Fibroblast of skin of back (primary cell): Measurements from ENCODE around the gene RASSF6.
"Not testable (repeated sequence)": the region's sequence is repeated elsewhere in the genome, so short reads cannot be mapped to it uniquely, and the experiment has no call there.

Experiments
- DNase-seq: peaks from one replicate; pipeline ENCODE4 v3.0.0-alpha.2; 2013

Gene RASSF6

DNA sequence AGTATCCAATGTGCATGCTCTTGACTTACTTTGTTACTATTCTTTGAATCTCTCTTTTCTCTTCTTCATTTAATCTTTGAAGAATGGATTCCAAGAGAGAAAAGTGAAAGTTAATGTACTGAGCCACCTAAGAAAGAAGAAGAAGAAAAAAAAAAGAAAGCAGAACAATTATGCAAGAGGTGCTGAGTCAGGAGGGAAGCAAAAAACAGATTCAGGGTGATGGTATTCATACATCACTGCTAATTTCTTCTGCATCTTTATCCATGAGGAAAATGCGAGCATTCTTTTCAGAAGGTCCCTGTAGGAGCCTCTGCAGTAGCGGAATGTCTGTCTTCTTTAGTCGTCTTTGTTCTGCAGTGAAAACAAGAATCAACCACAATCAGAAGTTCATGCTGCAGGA is 43.9 kb downstream of the RASSF6 start:
- DNase-seq: no peak

DNA sequence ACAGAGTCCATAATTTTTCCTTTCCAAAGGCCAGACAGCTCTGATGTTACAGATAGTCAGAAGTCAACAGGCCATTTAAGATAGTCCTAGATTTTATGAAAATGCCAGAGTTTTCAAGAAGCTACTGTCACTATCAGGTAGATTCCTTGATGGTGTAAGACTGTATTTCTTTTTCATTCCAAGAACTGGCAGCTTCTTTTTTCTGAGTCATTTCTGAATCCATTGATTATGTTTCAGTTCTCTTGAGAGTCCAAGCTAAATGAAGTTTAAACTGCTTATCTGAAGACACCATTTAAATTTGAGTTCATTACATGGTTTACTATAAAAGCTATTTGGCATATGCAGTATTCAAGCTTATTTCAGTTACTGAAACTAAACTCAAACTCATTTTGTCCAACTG is 44.6 kb downstream of the RASSF6 start:
- DNase-seq: no peak

DNA sequence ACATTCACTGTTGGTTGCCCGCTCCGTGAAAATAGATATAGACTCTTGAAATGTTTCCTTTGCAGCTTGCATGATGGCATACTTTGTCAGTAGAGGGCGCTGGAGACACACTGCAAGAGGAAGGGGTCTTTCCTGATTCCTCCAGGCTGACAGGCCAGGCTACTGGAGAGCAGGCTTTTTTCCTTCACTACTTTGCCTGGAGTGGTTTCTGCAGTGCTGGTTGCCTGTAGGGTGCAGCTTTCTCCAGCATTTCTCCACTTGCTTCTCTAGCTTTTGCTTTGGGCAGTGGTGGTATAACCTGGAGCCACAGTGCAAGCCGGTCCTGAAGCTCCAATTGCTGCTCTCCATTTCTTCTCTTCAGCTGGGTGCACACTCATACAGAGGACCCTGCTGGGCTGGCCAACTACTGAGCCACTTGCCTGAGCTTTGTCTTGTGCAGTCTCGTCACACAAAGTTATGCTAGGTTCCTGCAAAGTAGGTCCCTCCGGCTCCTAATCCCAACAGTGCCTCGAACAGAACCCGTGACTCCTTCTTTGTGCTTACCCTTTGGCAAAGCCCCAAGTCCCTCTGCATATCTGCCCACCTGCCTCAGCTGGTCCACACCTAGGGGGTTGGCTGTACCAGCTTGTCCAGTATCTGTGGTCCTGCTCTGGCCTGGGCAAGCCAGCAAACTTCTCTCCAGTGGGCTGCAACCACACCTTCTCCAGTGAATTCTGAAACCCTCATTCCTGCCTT is 46.3 kb downstream of the RASSF6 start:
- peak; percentile 70 for DNase-seq

DNA sequence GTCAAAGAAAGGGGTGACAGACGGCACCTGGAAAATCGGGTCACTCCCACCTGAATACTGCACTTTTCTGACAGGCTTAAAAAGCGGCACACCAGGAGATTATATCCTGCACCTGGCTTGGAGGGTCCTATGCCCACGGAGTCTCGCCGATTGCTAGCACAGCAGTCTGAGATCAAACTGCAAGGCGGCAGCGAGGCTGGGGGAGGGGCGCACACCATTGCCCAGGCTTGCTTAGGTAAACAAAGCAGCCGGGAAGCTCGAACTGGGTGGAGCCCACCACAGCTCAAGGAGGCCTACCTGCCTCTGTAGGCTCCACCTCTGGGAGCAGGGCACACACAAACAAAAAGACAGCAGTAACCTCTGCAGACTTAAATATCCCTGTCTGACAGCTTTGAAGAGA is 69.4 kb downstream of the RASSF6 start:
- DNase-seq: not testable (repeated sequence)

DNA sequence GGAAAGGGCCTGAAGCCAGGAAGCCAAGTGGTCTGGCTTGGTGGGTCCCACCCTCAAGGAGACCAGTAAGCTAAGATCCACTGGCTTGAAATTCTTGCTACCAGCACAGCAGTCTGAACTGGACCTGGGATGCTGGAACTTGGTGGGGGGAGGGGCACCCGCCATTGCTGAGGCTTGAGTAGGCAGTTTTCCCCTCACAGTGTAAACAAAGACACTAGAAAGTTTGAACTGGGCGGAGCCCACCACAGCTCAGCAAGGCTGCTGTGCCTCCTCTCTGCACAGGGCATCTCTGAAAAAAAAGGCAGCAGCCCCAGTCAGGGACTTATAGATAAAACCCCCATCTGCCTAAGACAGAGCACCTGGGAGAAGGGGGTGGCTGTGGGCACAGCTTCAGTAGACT is 75.6 kb downstream of the RASSF6 start:
- no peak for DNase-seq

DNA sequence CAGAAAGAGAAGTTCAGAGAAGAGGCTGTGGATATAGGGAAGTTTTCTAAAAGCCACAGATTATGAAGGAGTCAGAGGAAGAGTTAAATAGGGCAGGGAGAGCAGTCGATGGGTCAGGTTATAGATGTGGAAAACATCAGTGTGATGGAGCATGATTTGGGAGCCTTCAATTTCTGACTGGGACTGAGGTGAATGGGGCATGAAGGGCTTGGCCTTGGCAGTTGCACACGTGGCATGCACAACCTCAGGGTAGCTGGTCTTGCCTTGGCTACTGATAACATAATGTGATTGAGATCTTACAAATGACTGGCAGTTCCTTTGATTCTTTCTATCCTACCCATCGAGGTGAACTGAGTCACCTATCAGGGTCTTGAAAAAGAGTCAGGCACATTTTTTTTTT is 79.0 kb downstream of the RASSF6 start:
- no peak for DNase-seq

DNA sequence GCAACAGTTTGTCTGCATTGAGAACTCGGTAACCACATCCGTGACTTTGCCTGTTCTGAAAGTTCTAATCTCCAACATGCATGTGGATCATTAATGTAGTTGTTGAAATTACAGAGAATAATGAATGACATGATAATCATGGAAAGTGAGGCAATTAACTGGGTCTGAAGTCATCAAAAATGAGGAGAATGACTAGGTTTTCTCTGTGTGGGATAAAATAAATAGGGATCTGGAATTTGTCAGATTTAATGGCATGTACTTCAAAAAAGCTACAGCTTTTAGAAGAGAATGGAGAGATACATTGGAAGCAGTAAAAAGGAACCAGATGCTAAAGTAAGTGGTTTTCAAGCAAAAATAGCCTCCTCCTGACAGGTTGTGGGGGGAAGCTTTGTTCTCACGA is 79.4 kb downstream of the RASSF6 start:
- DNase-seq: no peak

DNA sequence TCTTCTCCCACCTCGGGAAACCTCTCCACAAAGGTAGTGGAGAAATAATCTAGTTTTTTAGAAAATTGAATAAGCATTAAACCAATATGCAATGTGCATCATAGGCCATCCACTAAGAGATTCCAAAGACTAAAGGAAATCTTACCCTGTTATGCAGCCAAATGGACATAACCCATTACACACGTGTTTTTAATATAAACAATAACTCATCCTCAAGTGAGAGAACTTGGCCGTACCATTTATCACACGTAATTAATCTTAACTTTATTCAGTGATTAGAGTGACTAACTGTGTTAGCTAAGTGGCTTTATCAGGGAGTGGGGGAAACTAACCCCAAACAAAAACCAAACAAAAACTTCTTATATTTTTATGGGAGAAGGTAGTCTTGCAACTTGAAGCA is 80.8 kb downstream of the RASSF6 start:
- no peak for DNase-seq

DNA sequence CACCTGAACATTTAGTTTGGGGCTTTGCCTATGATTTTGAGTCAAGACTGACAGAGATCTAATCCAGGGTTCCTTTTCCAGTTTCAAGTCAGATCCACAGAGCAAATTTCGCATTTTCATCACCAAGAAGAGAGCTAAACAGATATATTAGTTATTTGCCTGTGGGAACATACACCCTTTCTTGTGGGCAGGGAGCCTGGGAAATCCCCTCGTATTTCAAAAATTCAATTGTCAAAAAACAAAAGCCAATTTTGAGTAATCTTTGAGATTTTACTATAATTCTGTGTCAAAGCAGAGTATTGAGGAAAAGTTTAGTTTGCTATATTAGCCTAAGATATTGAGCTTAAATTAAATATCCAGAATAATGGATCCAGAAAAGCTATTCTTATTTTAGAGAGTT is 82.1 kb downstream of the RASSF6 start:
- DNase-seq: no peak

DNA sequence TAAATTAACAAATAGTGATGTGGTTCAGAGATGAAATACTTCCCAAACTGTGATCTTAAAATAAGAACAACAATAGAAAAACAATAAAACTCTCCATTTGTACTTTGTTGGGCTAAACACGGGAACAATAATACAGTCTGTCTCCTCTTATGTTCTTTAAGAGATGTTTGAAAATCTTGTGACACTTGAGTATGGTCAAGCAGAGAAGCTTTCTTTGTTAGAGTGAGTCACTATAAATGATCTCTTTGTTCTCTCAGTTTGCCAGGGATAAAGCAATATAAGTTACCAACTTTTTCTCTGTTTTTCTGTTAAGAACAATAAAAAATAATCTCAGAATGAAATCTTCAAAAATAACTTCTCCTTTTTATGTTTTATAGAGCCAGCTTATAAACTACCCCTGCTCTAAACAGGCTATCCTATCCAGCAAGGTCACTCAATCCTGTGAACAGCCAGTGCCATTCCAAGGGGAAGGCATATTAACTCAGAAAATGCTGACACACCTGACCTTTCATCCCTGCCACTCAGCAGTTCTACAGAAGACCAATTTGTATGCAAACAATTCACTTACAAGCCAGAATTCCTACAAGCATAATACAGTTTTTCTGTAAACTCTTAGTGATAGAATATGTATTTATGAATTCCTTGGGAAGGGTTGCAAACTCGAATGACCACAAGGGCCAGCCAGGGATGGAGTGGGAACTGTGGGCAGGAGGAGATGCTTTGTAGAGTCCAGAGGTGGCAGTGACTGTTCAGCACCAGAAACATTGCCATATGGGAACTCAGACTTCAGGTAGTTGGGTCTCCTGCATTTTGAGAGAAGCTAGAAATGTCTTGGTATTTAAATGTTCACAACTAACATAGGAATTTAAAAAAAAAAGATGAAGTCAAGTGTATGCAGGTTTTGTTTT is 86.5 kb downstream of the RASSF6 start:
- no peak for DNase-seq

DNA sequence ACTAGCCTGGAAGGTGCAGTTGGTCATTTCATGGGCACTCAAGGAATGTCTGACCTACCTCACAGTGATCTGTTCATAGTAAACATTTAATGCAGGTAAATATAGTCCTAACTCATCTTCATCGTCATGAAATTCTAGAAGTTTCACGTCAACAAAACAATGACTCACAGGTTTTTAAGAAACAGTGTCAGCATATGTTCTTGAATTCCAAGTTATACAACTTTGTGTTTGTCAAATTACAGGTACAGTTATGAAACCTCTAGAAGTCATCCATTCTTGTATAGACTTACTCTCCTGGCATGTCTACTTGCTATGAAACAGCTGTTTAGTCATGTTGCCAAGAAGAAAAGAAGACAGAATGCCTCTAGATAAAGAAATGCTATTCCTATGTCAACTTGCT is 92.1 kb downstream of the RASSF6 start:
- no peak for DNase-seq

DNA sequence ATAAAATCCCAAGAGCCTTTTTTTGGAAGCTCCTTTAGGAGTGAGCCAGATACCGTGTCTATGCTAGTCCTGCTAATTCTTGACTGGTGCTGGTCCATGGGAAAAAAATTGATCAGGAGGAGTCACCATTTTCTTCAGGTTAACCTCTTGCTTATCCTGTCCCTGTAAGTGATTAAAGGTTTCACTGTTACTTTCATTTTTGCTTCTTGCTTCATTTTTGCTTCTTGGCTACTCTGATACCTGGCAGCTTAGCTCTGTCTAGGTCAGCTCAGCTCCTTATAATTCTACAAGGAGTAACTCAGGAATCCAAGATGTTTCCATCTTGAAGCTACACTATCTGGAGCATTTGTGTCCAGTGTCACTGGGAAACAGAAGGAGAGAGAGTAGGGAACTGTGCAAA is 93.0 kb downstream of the RASSF6 start:
- DNase-seq: no peak

DNA sequence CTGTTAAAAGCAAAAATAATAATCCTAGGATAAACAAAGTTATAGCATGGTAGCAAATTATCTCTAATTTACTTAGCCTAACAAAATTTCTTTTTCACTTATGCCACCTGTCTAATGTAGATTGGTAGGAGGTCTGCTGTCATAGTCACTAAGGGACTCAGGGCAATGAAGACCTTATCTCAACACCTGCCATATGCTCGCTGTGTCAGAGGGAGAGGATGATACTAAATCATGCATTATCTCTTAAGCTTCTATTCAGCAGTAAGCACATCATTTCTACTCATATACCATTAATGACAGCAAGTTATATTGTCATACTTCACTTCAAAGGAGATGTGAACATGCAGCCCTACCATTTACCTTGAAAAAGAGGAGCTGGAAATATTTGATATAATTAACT is 94.6 kb downstream of the RASSF6 start:
- no peak for DNase-seq

DNA sequence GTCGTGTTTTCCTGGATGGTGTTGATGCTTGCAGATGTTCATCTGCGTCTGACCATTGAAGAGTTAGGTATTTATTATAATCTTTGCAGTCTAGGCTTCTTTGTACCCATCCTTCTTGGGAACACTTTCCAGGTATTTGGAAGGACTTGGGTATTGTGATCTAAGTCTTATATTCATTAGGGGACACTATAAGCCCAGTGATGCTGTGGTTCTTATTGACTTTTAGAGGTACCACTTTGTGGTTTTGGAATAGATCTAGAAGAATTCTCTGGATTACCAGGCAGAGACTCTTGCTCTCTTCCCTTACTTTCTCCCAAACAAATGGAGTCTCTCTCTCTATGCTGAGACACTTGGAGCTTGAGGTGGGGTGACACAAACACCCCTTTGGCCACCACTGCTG is 97.1 kb downstream of the RASSF6 start:
- no peak for DNase-seq
